Measurements from ENCODE around the gene MEPCE.

- TF ChIP-seq CTCF (conservative IDR thresholded peaks at IDR 0.05 in 1 of 2, IDR thresholded peaks at IDR 0.05 in 1 of 2; ENCODE audit: extremely low read depth in 1 of 2, insufficient read depth in 1 of 2, low read depth in 1 of 2, low read length in 2 of 2), result no peak
- TF ChIP-seq EZH2 (IDR thresholded peaks at IDR 0.05; ENCODE audit: borderline replicate concordance, low read length), result no peak
Observed at GRCh38 chr7:100394077-100394476, 35.6 kb upstream of the MEPCE start.

Measured in mammary epithelial cell (primary cell).